Right atrium auricular region (tissue), 2 donors: ENCODE data around the gene AAGAB. TPM values are rescaled to one million over a fixed set of nuclear protein-coding genes. Genes with fewer than 3 reads are reported as not detected.

Source experiments
- DNase-seq: peaks from one replicate; pipeline ENCODE4 v3.0.0-alpha.2; 2019; ENCODE audit warnings: low spot score
- H3K27ac ChIP-seq, 2 donors: fragments of 200-600 bp; sonication (generic); 1 replicate in 1 of 2; 2 replicates in 1 of 2; pipeline ENCODE4 v1.5.1; 2016 to 2019
- H3K27me3 ChIP-seq, 2 donors: fragments of 200-600 bp; sonication (generic); one replicate each; pipeline versions ENCODE4 v1.5.1 to v1.6.0; 2017 to 2019
- H3K36me3 ChIP-seq: fragments of 200-600 bp; sonication (generic); one replicate; pipeline ENCODE4 v1.5.1; 2016
- H3K4me1 ChIP-seq, 2 donors: fragments of 200-600 bp; sonication (generic); one replicate each; pipeline versions ENCODE4 v1.5.1 to v1.6.0; 2017 to 2019
- H3K4me3 ChIP-seq, 2 donors: fragments of 200-600 bp; sonication (generic); 1 replicate in 1 of 2; 2 replicates in 1 of 2; pipeline ENCODE4 v1.5.1; 2017 to 2019; ENCODE audit warnings: mild to moderate bottlenecking in 1 of 2, moderate library complexity in 1 of 2
- H3K9me3 ChIP-seq, 2 donors: fragments of 200-600 bp; sonication (generic); one replicate each; pipeline ENCODE4 v1.5.1; 2019
- CTCF ChIP-seq, 2 donors: fragments of 200-600 bp; sonication (generic); IDR thresholded peaks; one replicate each; pipeline ENCODE4 v1.5.1; 2019; ENCODE audit warnings: antibody characterized with exemption in 2 of 2
- total RNA-seq, 2 donors: library from RNA; depleted of rRNA; stranded (reverse); fragments of >200 nt; gene quantifications; one replicate each; pipeline ENCODE4 v1.1.0, GENCODE V29; 2016

Gene AAGAB
- total RNA-seq, 2 donors from 2014 or later = 12.6 to 20.4 TPM

DNA sequence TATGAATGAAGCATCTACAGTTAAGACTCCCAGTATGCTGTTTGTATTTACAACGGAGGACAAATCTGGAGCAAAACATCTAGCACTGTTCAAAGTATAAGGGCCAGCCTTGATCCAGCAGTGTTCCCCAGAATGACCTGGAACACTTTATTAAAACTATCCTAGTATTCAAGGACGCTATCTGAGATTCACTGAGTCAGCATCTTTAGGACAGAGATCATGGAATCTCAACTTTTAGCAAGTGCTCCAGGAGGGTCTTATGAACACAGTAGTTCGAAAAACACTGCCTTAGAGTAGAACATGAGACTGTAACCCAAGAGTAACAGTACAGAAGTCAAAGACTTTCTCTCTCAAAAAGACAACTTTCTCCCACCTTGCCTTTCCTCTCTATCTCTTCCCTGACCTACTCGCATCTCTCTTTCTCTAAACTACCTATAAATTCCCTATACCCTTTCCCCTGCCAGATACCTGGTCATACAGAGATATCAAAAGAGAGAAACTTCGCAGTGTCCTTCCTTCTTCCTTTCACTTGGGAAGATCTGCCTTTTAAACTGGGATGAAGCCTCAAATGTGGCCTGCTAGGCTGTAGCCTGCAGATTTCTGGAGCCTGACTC lies 43.8 kb downstream of the AAGAB start:
- Histone ChIP-seq H3K4me1 (no peaks in the 10 kb centered on the region), H3K27me3 (no peaks in the 10 kb centered on the region), H3K27ac (no peak overlapping the region), H3K4me3 (no peak overlapping the region), H3K9me3 (no peaks in the 10 kb centered on the region), H3K36me3 (peaks cover 7% of the 10 kb centered on the region)
- TF ChIP-seq CTCF (IDR thresholded peaks at IDR 0.05) = no peak
- no peak for DNase-seq

DNA sequence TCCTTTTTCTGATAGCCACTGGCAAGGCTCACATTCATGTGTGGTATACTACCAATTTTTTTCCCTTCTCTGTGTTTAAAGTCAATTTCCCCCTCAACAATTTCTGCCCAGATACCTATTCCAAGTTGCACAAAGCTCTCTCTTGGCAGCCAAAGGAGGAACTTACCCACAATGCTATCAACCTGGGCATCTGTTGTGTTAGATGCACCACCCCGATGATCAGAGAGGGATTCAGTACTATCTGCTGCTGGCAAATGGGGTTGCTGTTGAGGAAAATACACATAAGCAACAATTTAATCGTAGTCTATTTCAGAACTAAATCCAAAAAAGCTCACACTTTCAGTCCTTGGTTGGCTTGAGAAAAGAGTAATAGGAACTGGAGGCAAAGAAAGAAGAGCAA lies 46.1 kb downstream of the AAGAB start:
- Histone ChIP-seq H3K4me1 (no peaks in the 10 kb centered on the region), H3K36me3 (peaks cover 7% of the 10 kb centered on the region), H3K27me3 (no peaks in the 10 kb centered on the region), H3K9me3 (no peaks in the 10 kb centered on the region), H3K27ac (no peak overlapping the region), H3K4me3 (no peak overlapping the region)
- TF ChIP-seq CTCF (IDR thresholded peaks at IDR 0.05) = no peak
- DNase-seq = no peak

DNA sequence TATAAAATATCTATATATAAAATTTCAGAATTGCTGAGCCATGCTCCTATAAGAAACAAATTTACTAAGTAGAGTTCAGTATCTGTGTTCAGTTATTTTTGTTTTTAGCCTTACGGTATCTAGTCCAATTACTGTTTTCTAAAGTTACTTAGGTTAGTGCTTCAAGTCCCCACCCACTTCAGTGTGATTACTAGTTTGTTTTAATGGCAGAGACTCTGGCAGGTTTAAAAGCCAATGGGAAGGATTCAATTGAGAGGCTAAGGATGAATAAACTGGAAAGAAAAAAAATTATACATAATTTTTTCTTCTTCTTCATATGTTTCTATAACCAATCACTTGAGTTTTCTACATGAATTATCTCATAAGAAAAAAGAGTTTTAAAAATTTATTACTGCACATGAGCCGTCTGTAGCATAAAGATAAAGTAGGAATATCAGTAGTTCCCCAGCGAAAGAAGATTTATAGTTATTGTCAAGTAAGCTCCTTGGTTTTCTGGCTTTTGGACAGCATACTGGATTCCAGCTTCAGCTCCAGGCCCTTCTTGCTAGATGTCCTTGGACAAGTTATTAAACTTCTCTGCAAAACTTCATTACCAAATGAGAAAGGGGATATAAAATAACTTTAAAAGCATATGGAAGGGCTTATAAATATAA lies 46.8 kb downstream of the AAGAB start:
- Histone ChIP-seq H3K4me1 (peaks cover 0 to 7% of the 10 kb centered on the region in 2 donors), H3K27ac (no peak overlapping the region), H3K4me3 (no peak overlapping the region), H3K27me3 (no peaks in the 10 kb centered on the region), H3K36me3 (peaks cover 7% of the 10 kb centered on the region), H3K9me3 (no peaks in the 10 kb centered on the region)
- DNase-seq = no peak
- TF ChIP-seq CTCF (IDR thresholded peaks at IDR 0.05) = no peak

DNA sequence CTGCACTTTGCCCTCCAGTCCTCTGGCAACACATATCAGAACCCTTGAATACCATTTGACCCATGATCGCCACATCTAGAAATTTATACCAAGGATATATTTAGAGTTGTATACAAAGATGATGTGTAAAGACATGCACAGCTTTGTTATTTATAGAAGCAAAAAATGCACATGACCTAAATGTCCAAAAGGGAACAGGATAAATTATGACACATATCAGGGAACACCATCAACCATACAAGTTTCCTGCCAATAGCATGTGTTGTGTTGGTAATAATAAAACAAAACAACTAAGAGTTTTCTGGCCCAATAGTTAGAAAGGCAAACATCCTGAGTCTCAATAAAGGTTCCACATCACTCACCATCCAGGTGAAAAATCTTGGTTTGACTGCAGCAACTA lies 51.5 kb downstream of the AAGAB start:
- H3K4me1 ChIP-seq = peaks cover 0 to 32% of the 10 kb centered on the region in 2 donors

GRCh38 chr15:67202091-67202490 lies 52.4 kb downstream of the AAGAB start:
- Histone ChIP-seq H3K9me3 (no peaks in the 10 kb centered on the region), H3K4me1 (peaks cover 0 to 36% of the 10 kb centered on the region in 2 donors), H3K4me3 (no peak overlapping the region), H3K27me3 (no peaks in the 10 kb centered on the region), H3K36me3 (no peaks in the 10 kb centered on the region), H3K27ac (no peak overlapping the region)
- TF ChIP-seq CTCF (IDR thresholded peaks at IDR 0.05) = no peak
- DNase-seq = no peak

More for the DNA sequence above, 51.5 kb downstream of the AAGAB start:
- no peak overlapping the region for H3K4me3 ChIP-seq
- H3K9me3 ChIP-seq = no peaks in the 10 kb centered on the region
- H3K27me3 ChIP-seq = no peaks in the 10 kb centered on the region
- no peak for DNase-seq
- peak overlapping the region in 1 of 2 donors; percentile 13 for H3K27ac ChIP-seq
- TF ChIP-seq CTCF (IDR thresholded peaks at IDR 0.05) = no peak
- H3K36me3 ChIP-seq = no peaks in the 10 kb centered on the region
